ENCODE results near the gene HEMK1. TPM values are rescaled to one million over a fixed set of nuclear protein-coding genes. Genes with fewer than 3 reads are reported as not detected.

HEMK1 gene
- total and polyA plus RNA-seq, 2 donors (not counting 3 experiments of a cell fraction or from before 2014, with no cell fraction given) = 14.2 to 15.2 TPM

- H3K27ac ChIP-seq (ENCODE audit: insufficient read depth, low read depth, low read length) = no peak overlapping the region
- FAIRE-seq (no peak), DNase-seq (ENCODE audit: low read depth, low spot score) (no peak)
- TF ChIP-seq, protein P1, sequence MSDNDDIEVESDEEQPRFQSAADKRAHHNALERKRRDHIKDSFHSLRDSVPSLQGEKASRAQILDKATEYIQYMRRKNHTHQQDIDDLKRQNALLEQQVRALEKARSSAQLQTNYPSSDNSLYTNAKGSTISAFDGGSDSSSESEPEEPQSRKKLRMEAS (IDR thresholded peaks at IDR 0.05; ENCODE audit: insufficient read depth, insufficient read length) = peak; percentile 48
- TF ChIP-seq POLR2AphosphoS5 (IDR thresholded peaks at IDR 0.05; ENCODE audit: insufficient read depth, low read depth, low read length) (no peak), JUN (IDR thresholded peaks at IDR 0.05; ENCODE audit: borderline replicate concordance, insufficient read depth, insufficient read length, low read depth) (no peak)
- H3K36me3 ChIP-seq (ENCODE audit: control insufficient read depth in 2 of 2, extremely low read depth in 1 of 2, insufficient read depth in 2 of 2, low read length in 2 of 2) = no peaks in the 10 kb centered on the region
- intact Hi-C loops (cut with micrococcal nuclease) = loop anchor here (5.0 to 10.0 kb wide), 2 partner anchors 357 to 1060 kb away; partner anchors contain the start of gene TEX264
- no peaks in the 10 kb centered on the region for H3K27me3 ChIP-seq (ENCODE audit: control insufficient read depth in 2 of 2, insufficient read depth in 2 of 2, low read length in 2 of 2)
- ChIA-PET CTCF (interaction anchor here (1.2 to 3.5 kb wide), 11 partner anchors 13 to 1055 kb away, joined by 3 to 65 read pairs (median 14); partner anchors contain the start of gene HEMK1), POLR2A (no interaction called here)
- H3K9me1 ChIP-seq (replicated peaks; ENCODE audit: control insufficient read depth, extremely low read depth, insufficient read depth, low read length) = no peaks in the 10 kb centered on the region
- H3K79me2 ChIP-seq (ENCODE audit: control insufficient read depth, insufficient read depth, low read length) = no peaks in the 10 kb centered on the region
- no peak overlapping the region for H2AFZ ChIP-seq (ENCODE audit: low read depth, low read length)
- H3K4me2 ChIP-seq (ENCODE audit: insufficient read depth, low read length) = no peak overlapping the region
- no peaks in the 10 kb centered on the region for H3K9me3 ChIP-seq (replicated peaks; ENCODE audit: control insufficient read depth, insufficient read depth, low read length)
- dilution Hi-C loops (cut with MboI; ENCODE audit: extremely low pct_ligation_motif_present, low sequenced_read_pairs) = no loop called here
- no peaks in the 10 kb centered on the region for H4K20me1 ChIP-seq (replicated peaks; ENCODE audit: control insufficient read depth, extremely low read depth, insufficient read depth, low read length)
- no peak overlapping the region for H3K9ac ChIP-seq (replicated peaks; ENCODE audit: extremely low read depth, insufficient read depth, low read length)
- no TSS peak for BruUV-seq (replicated peaks)
- no peak overlapping the region for H3K4me3 ChIP-seq (replicated peaks in 1 of 3; ENCODE audit: insufficient read depth in 1 of 3, low read depth in 1 of 3, low read length in 3 of 3)
- peaks cover 30% of the 10 kb centered on the region for H3K4me1 ChIP-seq (ENCODE audit: control insufficient read depth, extremely low read depth, insufficient read depth, low read length)
Observed at GRCh38 chr3:50615190-50615589, 45.9 kb downstream of the HEMK1 start.

GRCh38 chr3:50616003-50616769 lies 46.9 kb downstream of the HEMK1 start:
- no peaks in the 10 kb centered on the region for H3K9me1 ChIP-seq (replicated peaks; ENCODE audit: control insufficient read depth, extremely low read depth, insufficient read depth, low read length)
- H3K36me3 ChIP-seq (ENCODE audit: control insufficient read depth in 2 of 2, extremely low read depth in 1 of 2, insufficient read depth in 2 of 2, low read length in 2 of 2) = no peaks in the 10 kb centered on the region
- no peaks in the 10 kb centered on the region for H3K9me3 ChIP-seq (replicated peaks; ENCODE audit: control insufficient read depth, insufficient read depth, low read length)
- no peaks in the 10 kb centered on the region for H4K20me1 ChIP-seq (replicated peaks; ENCODE audit: control insufficient read depth, extremely low read depth, insufficient read depth, low read length)
- peaks cover 23% of the 10 kb centered on the region for H3K4me1 ChIP-seq (ENCODE audit: control insufficient read depth, extremely low read depth, insufficient read depth, low read length)
- TF ChIP-seq, protein P1 (IDR thresholded peaks at IDR 0.05; ENCODE audit: insufficient read depth, insufficient read length) = no peak
- no peak for TF ChIP-seq JUN (IDR thresholded peaks at IDR 0.05; ENCODE audit: borderline replicate concordance, insufficient read depth, insufficient read length, low read depth)
- peak; percentile 98 to 99 for TF ChIP-seq CTCF (IDR thresholded peaks at IDR 0.05; ENCODE audit: extremely low read depth in 1 of 2, insufficient read depth in 1 of 2, low read depth in 1 of 2, low read length in 2 of 2)
- no peak for TF ChIP-seq POLR2A (IDR thresholded peaks at IDR 0.05; ENCODE audit: low read depth, low read length)
- TF ChIP-seq MYC (IDR thresholded peaks at IDR 0.05; ENCODE audit: low read depth, low read length) = no peak
- TF ChIP-seq POLR2AphosphoS5 (IDR thresholded peaks at IDR 0.05; ENCODE audit: insufficient read depth, low read depth, low read length) = no peak
- TF ChIP-seq EZH2 (IDR thresholded peaks at IDR 0.05; ENCODE audit: borderline replicate concordance, low read depth, low read length, severe bottlenecking) = no peak
- no peak for TF ChIP-seq GATA2 (IDR thresholded peaks at IDR 0.05; ENCODE audit: insufficient read depth, insufficient read length, low read depth, low read length)
- no peak for TF ChIP-seq FOS (IDR thresholded peaks at IDR 0.05; ENCODE audit: borderline replicate concordance, insufficient read depth, low read length)
- no TSS peak for BruUV-seq (replicated peaks)
- FAIRE-seq = peak; percentile 86
- H3K4me3 ChIP-seq (replicated peaks in 1 of 3; ENCODE audit: insufficient read depth in 1 of 3, low read depth in 1 of 3, low read length in 3 of 3) = peak overlapping the region; percentile 71 to 83 (median 76)
- no peak overlapping the region for H3K9ac ChIP-seq (replicated peaks; ENCODE audit: extremely low read depth, insufficient read depth, low read length)
- H2AFZ ChIP-seq (ENCODE audit: low read depth, low read length) = peak overlapping the region; percentile 99
- CTCF ChIA-PET = interaction anchor here (0.6 to 3.5 kb wide), 37 partner anchors 10 to 1184 kb away, joined by 3 to 65 read pairs (median 4); partner anchors contain the start of genes DCAF1, HEMK1 and MANF
- peak; percentile 77 for DNase-seq (ENCODE audit: low read depth, low spot score)
- H3K79me2 ChIP-seq (ENCODE audit: control insufficient read depth, insufficient read depth, low read length) = no peaks in the 10 kb centered on the region
- H3K4me2 ChIP-seq (ENCODE audit: insufficient read depth, low read length) = peak overlapping the region; percentile 90
- dilution Hi-C loops (cut with MboI; ENCODE audit: extremely low pct_ligation_motif_present, low sequenced_read_pairs) (no loop called here), intact Hi-C loops (cut with micrococcal nuclease) (loop anchor here (1.0 to 10.0 kb wide), 7 partner anchors 36 to 1059 kb away; partner anchors contain the start of genes MANF, RBM15B and TEX264)
- no peak overlapping the region for H3K27ac ChIP-seq (ENCODE audit: insufficient read depth, low read depth, low read length)
- no peaks in the 10 kb centered on the region for H3K27me3 ChIP-seq (ENCODE audit: control insufficient read depth in 2 of 2, insufficient read depth in 2 of 2, low read length in 2 of 2)
- POLR2A ChIA-PET = no interaction called here
